ENCODE data around the gene RPH3AL.
"Not testable (repeated sequence)": the region's sequence is repeated elsewhere in the genome, so short reads cannot be mapped to it uniquely, and the experiment has no call there.

Gene RPH3AL

DNA sequence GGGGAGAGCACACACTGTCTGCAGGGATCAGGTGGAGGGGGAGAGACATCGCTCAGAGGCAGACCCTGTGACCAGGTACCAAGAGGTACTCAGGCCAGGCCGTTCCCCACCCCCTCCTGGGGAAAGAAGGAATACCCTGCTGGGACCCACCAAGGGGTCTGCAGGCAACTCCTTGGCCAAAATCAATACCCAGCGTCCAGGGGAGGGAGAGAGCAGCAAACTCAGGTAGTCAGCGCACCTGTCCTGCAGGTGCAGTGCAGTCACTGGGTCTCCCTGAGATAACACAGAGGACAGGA is 113.7 kb downstream of the RPH3AL start:
- intact Hi-C loops (cut with DNase I): no loop called here
- DNase-seq: peak in 2 of 42 donors; percentile 6 to 13

DNA sequence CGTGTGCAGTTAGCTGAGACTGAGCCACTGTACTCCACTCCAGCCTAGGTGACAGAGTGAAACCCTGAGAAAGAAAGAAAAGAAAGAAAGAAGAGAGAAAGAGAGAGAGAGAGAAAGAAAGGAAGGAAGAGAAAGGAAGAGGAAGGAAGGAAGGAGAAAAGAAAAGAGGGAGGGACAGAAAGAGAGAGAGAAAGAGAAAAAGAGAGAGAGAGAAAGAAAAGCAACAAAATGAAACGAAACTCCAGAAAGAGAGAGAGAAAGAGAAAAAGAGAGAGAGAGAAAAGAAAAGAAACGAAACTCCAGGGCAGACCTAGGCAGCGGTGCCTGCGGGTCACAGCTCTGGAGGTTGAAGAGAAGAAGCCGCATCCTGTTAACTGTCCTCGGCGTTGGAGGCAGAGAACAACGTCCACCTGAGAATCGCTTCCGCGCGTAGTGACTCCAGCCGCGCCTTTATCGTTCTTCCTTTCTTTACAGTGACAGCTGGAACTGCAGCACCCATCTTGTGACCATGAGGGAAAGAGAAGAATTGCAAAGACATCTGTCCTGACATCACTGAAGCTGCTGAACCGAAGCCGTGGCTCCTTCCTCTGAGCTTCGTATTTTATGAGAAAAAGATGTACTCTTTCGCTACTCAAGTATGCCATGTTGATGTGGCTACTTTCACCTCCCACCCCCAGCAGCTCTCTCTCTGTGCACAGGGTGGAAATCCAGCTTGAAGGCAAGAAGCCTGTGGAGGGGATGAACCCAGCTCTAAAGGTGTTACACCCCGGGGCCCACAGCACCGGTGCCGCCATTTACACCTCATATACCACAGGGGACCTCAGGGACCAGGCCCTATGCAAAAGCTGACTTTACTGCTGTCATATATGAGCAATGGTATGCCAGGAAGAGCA is 114.3 kb downstream of the RPH3AL start:
- intact Hi-C loops (cut with DNase I): no loop called here
- DNase-seq: peak in 6 of 42 donors; percentile 3 to 28 (median 16)

DNA sequence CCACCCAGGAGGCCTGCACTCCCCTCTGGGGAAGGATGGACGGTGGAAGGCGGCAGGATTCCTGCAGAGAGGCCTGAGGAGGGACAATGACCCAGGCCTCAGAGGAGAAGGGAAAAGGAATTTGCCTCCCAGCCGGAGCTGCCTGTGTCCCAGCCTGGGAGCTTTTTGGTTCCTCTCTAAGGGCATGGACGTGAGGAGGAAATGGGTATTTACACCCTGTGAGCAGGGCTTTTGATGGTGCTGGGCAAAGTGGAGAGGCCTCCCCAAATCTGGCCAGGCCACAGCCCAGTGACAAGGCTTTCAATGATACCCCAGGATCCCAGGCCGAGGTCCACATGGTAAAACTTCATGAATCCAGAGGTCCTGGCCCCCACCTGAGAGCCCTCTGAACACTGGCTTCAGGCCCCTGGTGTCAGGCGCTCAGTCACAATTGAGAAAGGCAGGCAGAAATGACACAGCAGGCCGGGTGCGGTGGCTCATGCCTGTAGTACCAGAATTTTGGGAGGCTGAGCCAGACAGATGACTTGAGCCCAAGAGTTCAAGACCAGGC is 115.1 kb downstream of the RPH3AL start:
- intact Hi-C loops (cut with DNase I): no loop called here
- DNase-seq: peak in 7 of 42 donors; percentile 0 to 30 (median 16)

DNA sequence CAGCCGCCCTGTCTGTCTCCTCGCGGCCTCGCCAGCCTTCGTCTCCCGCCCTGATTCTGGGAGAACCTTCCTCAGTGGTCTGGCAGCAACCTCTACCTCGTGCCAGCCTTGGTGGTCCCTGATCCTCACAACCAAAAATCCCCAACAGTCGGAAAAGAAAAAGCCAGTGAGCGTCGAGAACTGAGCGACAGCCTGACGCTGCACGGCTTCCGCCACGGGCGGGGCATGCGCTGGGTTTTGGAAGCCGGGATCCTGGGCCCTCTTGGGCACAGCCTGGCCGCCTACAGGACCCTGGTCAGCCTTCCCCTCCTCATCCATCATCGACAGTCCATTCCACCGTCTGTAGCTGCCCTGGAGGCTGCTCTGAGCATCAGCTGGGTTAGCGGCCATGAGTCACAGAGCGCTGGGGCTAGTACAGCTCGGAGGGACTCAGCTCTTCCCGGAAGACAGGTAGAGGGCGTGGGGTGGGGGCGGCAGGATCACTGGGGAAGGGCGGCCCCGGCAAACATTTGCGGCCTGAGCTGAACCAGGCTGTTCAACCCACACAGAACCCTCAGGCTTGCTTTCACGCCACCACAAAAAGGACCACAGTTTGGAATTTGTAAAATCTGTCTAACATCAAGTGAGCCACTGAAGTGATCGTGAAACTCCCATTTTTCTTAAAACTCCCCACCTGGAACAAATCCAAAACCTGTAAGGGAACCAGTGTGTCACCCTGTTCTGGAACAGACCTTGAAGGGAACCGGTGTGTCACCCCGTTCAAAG is 115.8 kb downstream of the RPH3AL start:
- peak in 9 of 42 donors; percentile 1 to 30 (median 11) for DNase-seq
- intact Hi-C loops (cut with DNase I): no loop called here

DNA sequence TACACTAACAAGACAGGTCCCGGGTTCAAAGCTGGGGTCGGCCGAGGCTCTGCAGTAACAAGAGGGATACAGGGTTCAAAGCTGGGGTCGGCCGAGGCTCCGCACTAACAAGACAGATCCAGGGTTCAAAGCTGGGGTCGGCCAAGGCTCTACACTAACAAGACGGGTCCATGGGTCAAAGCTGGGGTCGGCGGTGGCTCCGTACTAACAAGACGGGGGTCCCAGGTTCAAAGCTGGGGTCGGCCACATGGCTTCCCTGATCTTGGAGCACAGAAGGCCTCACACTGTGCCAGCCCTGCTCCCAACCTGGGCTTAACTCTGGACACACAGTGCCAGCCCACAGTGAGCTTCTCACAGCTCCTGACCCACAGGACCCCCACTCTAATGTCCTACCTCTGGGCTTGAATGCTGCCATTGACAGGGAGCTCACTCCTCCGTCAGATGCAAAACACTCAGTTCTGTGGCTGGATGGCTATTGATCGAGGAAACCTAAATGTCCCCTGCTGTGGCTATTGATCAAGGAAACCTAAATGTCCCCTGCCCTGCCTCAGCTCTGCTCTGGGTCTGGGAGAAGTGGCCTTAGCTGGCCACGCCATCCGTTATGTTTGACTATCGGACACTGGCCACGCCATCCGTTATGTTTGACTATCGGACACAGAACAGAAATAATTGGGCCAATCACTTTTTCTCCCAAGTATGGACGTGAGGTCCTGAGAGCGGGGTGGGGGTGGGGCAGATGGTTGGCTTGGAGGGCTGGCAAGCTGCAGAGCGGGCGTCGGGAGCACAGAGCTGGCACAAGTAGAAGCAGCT is 116.6 kb downstream of the RPH3AL start:
- DNase-seq: peak in 8 of 42 donors; percentile 0 to 28 (median 6)
- intact Hi-C loops (cut with DNase I): no loop called here

DNA sequence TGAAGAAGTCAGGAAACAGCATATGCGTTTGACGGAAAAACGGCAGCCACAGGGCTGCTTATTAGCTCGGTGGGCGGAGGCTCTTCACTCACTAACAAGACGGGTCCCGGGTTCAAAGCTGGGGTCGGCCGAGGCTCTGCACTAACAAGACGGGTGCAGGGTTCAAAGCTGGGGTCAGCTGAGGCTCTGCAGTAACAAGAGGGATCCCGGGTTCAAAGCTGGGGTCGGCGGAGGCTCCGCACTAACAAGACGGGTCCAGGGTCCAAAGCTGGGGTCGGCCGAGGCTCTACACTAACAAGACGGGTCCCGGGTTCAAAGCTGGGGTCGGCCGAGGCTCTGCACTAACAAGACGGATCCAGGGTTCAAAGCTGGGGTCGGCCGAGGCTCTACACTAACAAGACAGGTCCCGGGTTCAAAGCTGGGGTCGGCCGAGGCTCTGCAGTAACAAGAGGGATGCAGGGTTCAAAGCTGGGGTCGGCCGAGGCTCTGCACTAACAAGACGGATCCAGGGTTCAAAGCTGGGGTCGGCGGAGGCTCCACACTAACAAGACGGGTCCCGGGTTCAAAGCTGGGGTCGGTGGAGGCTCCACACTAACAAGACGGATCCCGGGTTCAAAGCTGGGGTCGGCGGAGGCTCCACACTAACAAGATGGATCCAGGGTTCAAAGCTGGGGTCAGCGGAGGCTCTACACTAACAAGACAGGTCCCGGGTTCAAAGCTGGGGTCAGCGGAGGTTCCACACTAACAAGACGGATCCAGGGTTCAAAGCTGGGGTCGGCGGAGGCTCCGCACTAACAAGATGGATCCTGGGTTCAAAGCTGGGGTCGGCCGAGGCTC is 117.4 kb downstream of the RPH3AL start:
- intact Hi-C loops (cut with DNase I): not testable (repeated sequence)

DNA sequence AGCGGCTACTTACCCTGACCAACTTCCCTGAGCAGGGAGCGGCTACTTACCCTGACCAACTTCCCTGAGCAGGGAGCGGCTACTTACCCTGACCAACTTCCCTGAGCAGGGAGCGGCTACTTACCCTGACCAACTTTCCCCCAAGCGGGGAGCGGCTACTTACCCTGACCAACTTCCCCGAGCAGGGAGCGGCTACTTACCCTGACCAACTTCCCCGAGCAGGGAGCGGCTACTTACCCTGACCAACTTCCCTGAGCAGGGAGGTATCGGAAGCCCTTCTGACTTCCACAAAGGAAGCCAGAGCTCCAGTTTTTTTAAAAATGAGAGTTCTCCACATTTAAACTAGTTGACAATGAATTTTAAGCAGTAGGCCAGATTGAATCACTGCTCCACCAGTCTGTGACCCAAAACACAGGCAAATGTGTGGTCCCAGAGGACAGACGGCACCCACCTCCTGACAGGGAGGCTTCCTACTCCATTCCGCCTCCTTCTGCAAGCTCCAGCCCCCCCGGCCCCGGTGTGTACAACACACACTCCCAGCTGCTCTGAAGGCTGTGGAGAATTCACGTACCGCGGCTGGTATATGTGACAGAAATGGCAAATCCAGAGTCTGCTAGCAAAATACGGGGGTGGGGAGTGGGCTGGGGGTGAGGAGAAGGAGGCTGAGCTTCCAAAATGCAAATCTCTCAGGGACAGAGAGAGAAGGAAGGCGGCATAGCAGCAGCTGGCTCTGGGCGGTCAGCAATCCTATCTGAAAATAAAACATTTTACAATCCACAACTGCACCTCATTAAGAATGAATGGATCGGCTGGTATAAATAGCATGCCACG is 118.2 kb downstream of the RPH3AL start:
- peak in 38 of 42 donors; percentile 25 to 80 (median 48) for DNase-seq
- intact Hi-C loops (cut with DNase I): not testable (repeated sequence)

More for the DNA sequence above, 117.4 kb downstream of the RPH3AL start:
- DNase-seq: peak in 3 of 42 donors; percentile 3 to 32 (median 14)

DNA sequence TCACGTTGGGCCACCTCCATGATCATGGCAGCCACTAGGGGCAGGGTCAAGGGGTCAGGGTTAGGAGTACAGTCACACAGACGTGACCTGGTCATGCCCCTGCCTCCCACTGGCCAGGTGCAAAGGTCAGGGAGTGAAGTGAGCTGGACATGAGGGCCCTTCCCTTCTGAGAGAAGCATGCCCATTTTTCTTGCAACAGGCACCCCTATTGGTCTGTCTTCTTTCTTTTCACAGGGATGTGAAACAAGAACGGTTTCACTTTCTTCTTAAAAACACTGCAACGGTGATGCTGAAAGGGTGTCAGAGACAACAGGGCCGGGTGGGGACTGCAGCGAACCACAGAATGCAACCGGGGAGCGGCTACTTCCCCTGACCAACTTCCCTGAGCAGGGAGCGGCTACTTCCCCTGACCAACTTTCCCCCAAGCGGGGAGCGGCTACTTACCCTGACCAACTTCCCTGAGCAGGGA is 119.1 kb downstream of the RPH3AL start:
- intact Hi-C loops (cut with DNase I): no loop called here

DNA sequence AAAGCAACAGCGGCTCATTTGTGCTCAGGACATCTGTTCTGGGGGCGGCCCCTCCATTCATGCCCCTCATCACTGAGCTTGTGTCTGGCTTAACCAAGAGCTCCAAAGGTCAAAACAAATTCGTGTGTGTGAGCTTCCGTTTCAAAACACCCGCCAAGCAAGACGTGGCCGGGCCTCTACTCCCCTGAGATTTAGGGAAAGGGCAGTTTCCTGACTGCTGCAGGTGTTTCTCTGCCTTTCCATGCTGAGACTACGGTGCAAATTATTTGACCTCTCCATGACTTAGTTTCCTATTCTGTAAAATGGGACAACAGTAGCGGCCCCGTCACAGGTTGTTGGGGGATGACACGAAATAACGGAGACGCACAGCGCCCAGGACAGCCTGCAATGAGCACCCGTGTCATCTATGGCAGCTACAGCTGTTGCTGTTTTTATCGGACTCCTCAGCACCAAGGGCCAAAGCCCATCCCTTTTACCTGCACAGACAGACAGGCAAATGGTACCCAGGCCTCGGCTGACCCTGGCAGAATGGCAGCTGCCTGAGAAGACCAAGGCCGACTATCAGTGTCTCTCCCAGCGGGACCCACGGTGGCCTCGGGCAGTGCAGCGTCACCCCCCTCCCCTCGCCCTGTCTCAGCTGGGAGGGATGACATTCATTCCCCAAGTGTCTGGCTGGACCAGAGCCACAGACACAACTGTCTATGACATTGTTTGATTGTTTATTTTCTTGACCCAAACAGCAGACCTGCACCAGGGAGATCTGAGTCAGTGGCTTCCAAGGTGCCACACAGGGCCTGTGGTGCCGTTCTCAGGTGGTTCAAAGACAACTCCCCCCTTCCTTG is 120.4 kb downstream of the RPH3AL start:
- intact Hi-C loops (cut with DNase I): no loop called here
- DNase-seq: peak in 12 of 42 donors; percentile 0 to 30 (median 14)

More for the DNA sequence above, 119.1 kb downstream of the RPH3AL start:
- DNase-seq: peak in 14 of 42 donors; percentile 1 to 33 (median 7)

DNA sequence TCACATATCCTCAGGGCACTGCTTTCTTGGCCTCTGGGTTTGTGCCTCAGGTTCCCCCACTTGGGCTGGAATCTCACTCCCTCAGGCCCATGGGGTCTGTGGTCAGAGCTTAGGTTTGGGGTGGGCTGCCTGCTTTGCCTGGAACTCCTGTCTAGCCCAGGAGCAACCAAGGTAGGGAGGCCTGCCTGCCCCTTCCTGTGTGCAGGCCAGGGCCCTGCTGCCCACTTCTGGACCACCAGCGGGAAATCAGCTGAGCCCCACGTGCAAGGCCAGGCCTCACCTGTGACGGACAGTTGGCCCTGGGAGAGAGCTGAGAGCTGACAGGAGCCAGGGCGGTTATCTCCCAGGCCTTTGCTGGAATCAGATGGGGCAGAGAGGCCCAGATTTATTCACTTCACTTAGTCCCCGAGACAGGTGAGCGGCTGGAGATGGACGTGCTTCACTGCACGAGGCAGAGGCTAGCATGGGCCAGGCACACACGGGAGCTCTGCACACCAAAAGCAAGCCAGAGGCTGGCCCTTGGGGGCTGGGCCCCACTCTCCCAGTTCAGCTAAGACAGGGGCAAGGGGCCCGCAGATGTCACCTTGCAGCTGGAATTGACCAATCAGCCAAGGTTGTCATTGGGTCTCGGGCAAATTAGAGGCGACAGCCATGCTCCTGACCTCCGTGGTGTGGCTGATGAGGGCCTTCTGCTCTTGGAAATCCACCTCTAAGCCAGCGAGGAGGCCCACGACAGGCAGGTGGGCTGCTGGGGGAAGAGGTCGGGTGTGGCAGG is 121.2 kb downstream of the RPH3AL start:
- peak in 11 of 42 donors; percentile 1 to 39 (median 7) for DNase-seq
- intact Hi-C loops (cut with DNase I): no loop called here

DNA sequence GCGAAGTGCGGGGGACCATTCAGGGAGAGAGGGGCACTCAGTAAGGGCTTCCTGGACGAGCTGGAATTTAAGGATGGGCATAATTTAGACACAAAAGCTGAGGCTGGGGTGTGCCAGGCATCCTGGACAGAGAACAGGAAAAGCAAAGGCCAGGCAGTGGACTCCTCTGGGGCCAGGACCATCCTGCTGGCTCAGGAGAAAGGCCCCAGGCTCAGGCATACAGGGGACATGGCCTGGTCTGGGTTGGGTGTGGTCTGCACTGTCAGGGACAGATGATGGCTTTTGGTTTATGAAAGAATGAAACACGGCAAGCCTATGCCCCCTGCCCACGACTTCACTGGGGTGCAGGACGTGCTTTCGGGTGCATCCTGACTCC is 122.2 kb downstream of the RPH3AL start:
- intact Hi-C loops (cut with DNase I): no loop called here
- DNase-seq: peak in 3 of 42 donors; percentile 3 to 10 (median 10)

DNA sequence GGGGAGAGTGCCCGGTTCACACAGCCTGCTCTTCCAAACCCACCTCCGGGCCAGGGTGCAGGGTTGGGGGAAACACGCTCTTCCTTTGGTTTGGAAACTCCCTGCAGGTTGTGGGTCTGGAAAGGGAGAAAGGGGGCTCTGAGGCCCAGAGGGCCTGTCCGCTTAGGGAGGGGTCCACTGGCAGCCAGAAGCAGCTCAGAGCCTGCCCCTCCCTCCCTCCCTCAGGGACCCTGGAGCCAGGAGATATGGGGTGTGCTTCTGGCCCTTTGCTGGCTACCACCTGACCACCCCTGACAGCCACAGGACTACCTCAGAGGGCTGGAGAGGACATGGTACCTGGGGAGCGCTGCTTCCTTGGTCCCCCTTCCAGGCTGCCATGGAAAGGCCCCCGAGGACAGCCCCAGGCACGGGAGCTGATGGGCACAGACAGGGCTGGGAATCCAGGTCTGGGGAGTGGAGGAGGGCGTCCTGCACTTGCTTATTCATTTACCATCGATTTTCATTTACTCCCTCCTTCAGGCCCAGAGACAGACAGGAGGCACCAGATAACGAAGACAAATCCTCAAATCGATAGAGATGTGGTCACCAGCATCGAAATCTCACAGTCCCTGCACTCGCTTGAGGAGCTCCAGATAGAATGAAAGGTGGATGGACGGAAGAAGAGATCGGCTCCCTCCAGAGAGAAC is 122.8 kb downstream of the RPH3AL start:
- DNase-seq: peak in 3 of 42 donors; percentile 7 to 16 (median 8)
- intact Hi-C loops (cut with DNase I): no loop called here

DNA sequence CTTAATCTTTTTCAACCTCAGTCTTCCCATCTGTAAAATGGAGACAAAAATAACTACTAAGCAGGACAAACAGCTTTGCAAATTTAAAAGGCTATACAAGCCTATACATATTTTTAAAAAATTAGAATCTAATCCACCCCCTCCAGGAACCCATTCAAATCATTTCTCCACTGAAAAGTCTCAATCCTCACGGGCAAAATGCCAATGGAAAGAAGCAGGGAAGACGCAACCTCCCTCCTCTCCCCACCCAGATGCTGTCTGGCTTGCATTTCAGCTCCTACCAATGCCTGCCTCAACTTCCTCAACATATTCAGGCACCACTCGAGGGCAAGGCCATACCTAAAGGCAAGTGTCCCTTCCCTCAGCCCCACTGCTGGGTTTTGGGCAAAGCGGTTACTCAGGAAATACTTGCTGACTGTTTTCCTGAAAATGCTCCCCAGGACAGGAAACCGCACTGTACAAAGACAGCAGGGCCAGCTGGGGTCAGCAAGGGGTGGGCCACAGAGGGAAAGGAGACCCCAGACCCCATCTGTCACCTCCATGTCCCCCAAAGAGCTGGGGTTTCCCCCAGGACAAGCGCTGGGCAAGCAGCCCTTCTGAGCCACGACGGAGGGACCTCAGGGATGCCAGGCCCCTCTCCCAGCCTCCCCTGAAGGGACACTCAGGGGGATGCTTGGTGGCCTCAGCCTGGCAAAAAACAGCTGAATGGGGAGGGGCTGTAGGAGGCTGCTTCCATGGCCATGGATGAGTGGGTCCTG is 123.5 kb downstream of the RPH3AL start:
- peak in 3 of 42 donors; percentile 8 to 21 (median 9) for DNase-seq
- intact Hi-C loops (cut with DNase I): no loop called here
